Activated CD4-positive, alpha-beta T cell treated with anti-CD3 and anti-CD28 coated beads for 36 hours (primary cell): ENCODE measurements around the gene CYB5D1. TPM values are rescaled to one million over a fixed set of nuclear protein-coding genes. Genes with fewer than 3 reads are reported as not detected.
"Not testable (repeated sequence)": the region's sequence is repeated elsewhere in the genome, so short reads cannot be mapped to it uniquely, and the experiment has no call there.

Source experiments
- ATAC-seq: fragments of 200-7000 bp; cut with Tn5 transposase; one replicate; pipeline ENCODE4 v1.10.0; 2021; ENCODE audit warnings: mild to moderate bottlenecking, moderate library complexity
- CTCF ChIA-PET: fragments of 350-600 bp; sonication (Branson Sonifier 250); formaldehyde crosslinking; loops from one replicate; lab custom pipeline; 2021; ENCODE audit warnings: antibody characterized with exemption; lab: Charles Lee
- POLR2A ChIA-PET: fragments of 350-600 bp; sonication (Branson Sonifier 250); formaldehyde crosslinking; loops from one replicate; lab custom pipeline; 2021; ENCODE audit warnings: antibody characterized with exemption, inconsistent platforms; lab: Charles Lee
- DNase-seq: peaks from one replicate; pipeline ENCODE4 v3.0.0-alpha.2; 2020
- H3K27ac Mint-ChIP-seq: one replicate; pipeline ENCODE4 v1.8.0; 2021; ENCODE audit warnings: mixed read lengths
- H3K27me3 Mint-ChIP-seq: one replicate; pipeline ENCODE4 v1.8.0; 2021; ENCODE audit warnings: mixed read lengths
- H3K36me3 Mint-ChIP-seq: one replicate; pipeline ENCODE4 v1.8.0; 2021; ENCODE audit warnings: low read depth, mixed read lengths
- H3K4me1 Mint-ChIP-seq: one replicate; pipeline ENCODE4 v1.8.0; 2021; ENCODE audit warnings: mixed read lengths
- H3K4me3 Mint-ChIP-seq: one replicate; pipeline ENCODE4 v1.8.0; 2021; ENCODE audit warnings: mild to moderate bottlenecking, moderate library complexity, mixed read lengths
- H3K9me3 Mint-ChIP-seq: one replicate; pipeline ENCODE4 v1.8.0; 2021; ENCODE audit warnings: low read depth, mixed read lengths
- intact Hi-C, 2 experiments: fragments of 100-400 bp; cut with DNase I in 1 of 2; cut with micrococcal nuclease in 1 of 2; formaldehyde crosslinking; loops; one replicate each; pipeline versions ENCODE4 v1.14.2 to v1.15.1; 2022 to 2024; cut with DNase I, micrococcal nuclease
- total RNA-seq, 2 experiments: library from RNA; stranded (reverse); gene quantifications; one replicate each; pipeline ENCODE4 v1.2.3, GENCODE V29; 2021

Gene CYB5D1, protein sequence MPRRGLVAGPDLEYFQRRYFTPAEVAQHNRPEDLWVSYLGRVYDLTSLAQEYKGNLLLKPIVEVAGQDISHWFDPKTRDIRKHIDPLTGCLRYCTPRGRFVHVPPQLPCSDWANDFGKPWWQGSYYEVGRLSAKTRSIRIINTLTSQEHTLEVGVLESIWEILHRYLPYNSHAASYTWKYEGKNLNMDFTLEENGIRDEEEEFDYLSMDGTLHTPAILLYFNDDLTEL
- total RNA-seq, result 10 to 100 TPM; 12.5 to 12.6 TPM

GRCh38 chr17:7857713-7858521, at the start of gene CYB5D1:
CYB5D1 (plus strand) TSS chr17:7858003; CDS start chr17:7858135, 132 bp downstream.
- H3K4me3 Mint-ChIP-seq, result no peak within 1 kb of the TSS
- intact Hi-C loops, result loop anchor here (1.0 to 5.0 kb wide), 12 partner anchors 14 to 298 kb away; partner anchors contain the start of genes WRAP53 (in 2 of the 2), CNTROB (in 1 of the 2), MPDU1 (in 1 of the 2) and TP53 (in 1 of the 2)
- no peak within 1 kb of the TSS for H3K27ac Mint-ChIP-seq
- H3K36me3 Mint-ChIP-seq, result peaks cover 31% of the 10 kb centered on the region
- H3K4me1 Mint-ChIP-seq, result peaks cover 16% of the 10 kb centered on the region
- peak; percentile 49 for ATAC-seq
- H3K9me3 Mint-ChIP-seq, result no peaks in the 10 kb centered on the region
- no peaks in the 10 kb centered on the region for H3K27me3 Mint-ChIP-seq
- POLR2A ChIA-PET, result interaction anchor here (0.6 to 1.5 kb wide), 13 partner anchors 11 to 370 kb away, joined by 3 to 8 read pairs (median 3); partner anchors contain the start of genes CNTROB, KDM6B, TP53 and TRAPPC1
- CTCF ChIA-PET, result interaction anchor here (0.7 to 5.2 kb wide), 17 partner anchors 12 to 453 kb away, joined by 3 to 32 read pairs (median 4); partner anchors contain the start of genes KDM6B, RNF227, TMEM256 and WRAP53
- peak; percentile 91 for DNase-seq

GRCh38 chr17:7809086-7809790, 48.6 kb upstream of the CYB5D1 start:
- H3K9me3 Mint-ChIP-seq, result no peaks in the 10 kb centered on the region
- ATAC-seq (no peak), DNase-seq (no peak)
- H3K27ac Mint-ChIP-seq, result no peak overlapping the region
- intact Hi-C loops, result no loop called here
- no peak overlapping the region for H3K4me3 Mint-ChIP-seq
- H3K4me1 Mint-ChIP-seq, result no peaks in the 10 kb centered on the region
- CTCF ChIA-PET, result no interaction called here
- POLR2A ChIA-PET, result no interaction called here
- H3K36me3 Mint-ChIP-seq, result no peaks in the 10 kb centered on the region
- peaks cover 3% of the 10 kb centered on the region for H3K27me3 Mint-ChIP-seq

- DNase-seq, H3K9me3 Mint-ChIP-seq, ATAC-seq, POLR2A ChIA-PET, H3K27me3 Mint-ChIP-seq, H3K27ac Mint-ChIP-seq, H3K36me3 Mint-ChIP-seq, H3K4me1 Mint-ChIP-seq, H3K4me3 Mint-ChIP-seq: not testable (repeated sequence)
- intact Hi-C loops, result loop anchor here in 1 of 2 experiments (5.0 kb wide), 1 partner anchor 63 kb away; no protein-coding TSS in a partner anchor
- CTCF ChIA-PET, result interaction anchor here (0.6 kb wide), 1 partner anchor 122 kb away, joined by 3 read pairs; no protein-coding TSS in a partner anchor
Observed at GRCh38 chr17:7809791-7810343, 47.9 kb upstream of the CYB5D1 start.

DNA sequence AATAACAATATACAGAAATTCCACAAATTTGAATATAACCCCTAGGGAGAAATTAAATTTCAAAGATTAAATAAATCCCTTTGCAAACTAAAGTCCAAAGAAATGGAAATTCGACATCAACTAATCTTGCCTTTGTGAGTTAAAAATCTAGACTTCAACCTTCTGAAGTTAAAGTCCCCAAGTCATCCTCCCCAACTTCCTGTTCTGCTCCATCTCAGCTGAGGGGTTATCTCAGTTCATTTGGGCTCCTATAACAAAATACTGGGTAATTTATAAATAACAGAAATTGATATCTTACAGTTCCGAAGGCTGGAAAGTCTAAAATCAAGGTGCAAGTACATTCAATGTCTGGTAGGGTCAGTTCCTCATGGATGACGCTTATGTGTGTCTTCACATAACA, 46.6 kb upstream of the CYB5D1 start:
- Mint-ChIP-seq H3K9me3 (no peaks in the 10 kb centered on the region), H3K36me3 (no peaks in the 10 kb centered on the region), H3K27me3 (peaks cover 3% of the 10 kb centered on the region), H3K4me3 (no peak overlapping the region), H3K4me1 (no peaks in the 10 kb centered on the region), H3K27ac (no peak overlapping the region)
- DNase-seq (no peak), ATAC-seq (no peak)
- ChIA-PET POLR2A (no interaction called here), CTCF (interaction anchor here (0.6 kb wide), 1 partner anchor 19 kb away, joined by 3 read pairs; no protein-coding TSS in a partner anchor)
- intact Hi-C loops, result loop anchor here in 1 of 2 experiments (5.0 kb wide), 1 partner anchor 64 kb away; no protein-coding TSS in a partner anchor

DNA sequence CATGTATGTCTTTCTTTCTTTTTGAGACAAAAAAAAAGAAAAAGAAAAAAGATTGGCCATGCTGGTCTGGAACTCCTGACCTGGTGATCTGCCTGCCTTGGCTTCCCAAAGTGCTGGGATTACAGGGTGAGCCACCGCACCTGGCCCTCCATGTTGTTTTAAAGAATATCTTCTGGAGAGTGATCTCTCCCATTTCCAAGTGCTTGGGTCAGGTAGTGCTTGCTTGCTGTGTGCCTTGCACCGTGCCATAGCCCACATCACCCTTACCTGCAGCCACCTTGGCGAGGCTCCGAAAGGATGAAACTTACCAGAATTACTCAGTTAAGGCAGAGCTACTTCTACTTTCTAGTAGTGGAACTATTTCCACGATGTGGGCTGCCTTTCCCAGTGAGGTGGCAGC, 42.8 kb upstream of the CYB5D1 start:
- H3K4me3 Mint-ChIP-seq, result no peak overlapping the region
- H3K4me1 Mint-ChIP-seq, result no peaks in the 10 kb centered on the region
- H3K27ac Mint-ChIP-seq, result no peak overlapping the region
- ChIA-PET POLR2A (no interaction called here), CTCF (interaction anchor here (1.4 kb wide), 1 partner anchor 242 kb away, joined by 4 read pairs; no protein-coding TSS in a partner anchor)
- H3K27me3 Mint-ChIP-seq, result no peaks in the 10 kb centered on the region
- ATAC-seq, result no peak
- no peaks in the 10 kb centered on the region for H3K9me3 Mint-ChIP-seq
- intact Hi-C loops, result loop anchor here in 1 of 2 experiments (5.0 kb wide), 1 partner anchor 68 kb away; no protein-coding TSS in a partner anchor
- no peaks in the 10 kb centered on the region for H3K36me3 Mint-ChIP-seq
- DNase-seq, result no peak

- H3K27ac Mint-ChIP-seq, result no peak overlapping the region
- no peak overlapping the region for H3K4me3 Mint-ChIP-seq
- no peaks in the 10 kb centered on the region for H3K4me1 Mint-ChIP-seq
- H3K9me3 Mint-ChIP-seq, result no peaks in the 10 kb centered on the region
- intact Hi-C loops, result no loop called here
- DNase-seq, result no peak
- H3K36me3 Mint-ChIP-seq, result no peaks in the 10 kb centered on the region
- ChIA-PET POLR2A (interaction anchor here (0.6 kb wide), 2 partner anchors 78 to 80 kb away, joined by 3 read pairs; no protein-coding TSS in a partner anchor), CTCF (interaction anchor here (0.7 to 2.1 kb wide), 5 partner anchors 15 to 224 kb away, joined by 3 to 12 read pairs (median 5); no protein-coding TSS in a partner anchor)
- ATAC-seq, result no peak
- no peaks in the 10 kb centered on the region for H3K27me3 Mint-ChIP-seq
Observed at GRCh38 chr17:7816926-7817642, 40.7 kb upstream of the CYB5D1 start.

GRCh38 chr17:7817643-7817964, 40.2 kb upstream of the CYB5D1 start:
- ATAC-seq (no peak), DNase-seq (no peak)
- Mint-ChIP-seq H3K36me3 (no peaks in the 10 kb centered on the region), H3K9me3 (no peaks in the 10 kb centered on the region), H3K27ac (no peak overlapping the region), H3K27me3 (no peaks in the 10 kb centered on the region), H3K4me3 (no peak overlapping the region), H3K4me1 (no peaks in the 10 kb centered on the region)
- ChIA-PET CTCF (interaction anchor here (1.4 to 2.1 kb wide), 2 partner anchors 73 to 172 kb away, joined by 6 to 12 read pairs; no protein-coding TSS in a partner anchor), POLR2A (no interaction called here)
- intact Hi-C loops, result no loop called here

DNA sequence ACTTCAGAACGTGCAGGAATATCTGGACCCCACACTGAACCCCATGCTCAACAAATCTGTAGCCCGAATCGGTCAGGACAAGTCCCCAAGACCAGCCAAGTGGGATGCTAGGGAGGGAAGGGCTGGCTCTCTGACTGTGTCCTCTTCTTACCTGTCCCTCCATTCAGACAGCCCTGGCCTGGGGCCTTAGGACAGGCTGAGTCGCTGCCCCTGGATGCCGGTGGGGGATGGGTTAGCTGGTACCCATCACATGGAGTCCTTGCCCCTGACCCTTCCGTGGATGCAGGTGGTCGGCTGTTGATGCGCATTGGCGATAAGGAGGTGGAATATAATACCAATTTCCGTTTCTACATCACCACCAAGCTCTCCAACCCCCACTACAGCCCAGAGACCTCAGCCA, 39.8 kb upstream of the CYB5D1 start:
- no peak overlapping the region for H3K27ac Mint-ChIP-seq
- DNase-seq, result no peak
- ATAC-seq, result no peak
- ChIA-PET CTCF (no interaction called here), POLR2A (interaction anchor here (0.6 kb wide), 1 partner anchor 157 kb away, joined by 3 read pairs; no protein-coding TSS in a partner anchor)
- intact Hi-C loops, result no loop called here
- H3K4me3 Mint-ChIP-seq, result no peak overlapping the region
- H3K9me3 Mint-ChIP-seq, result no peaks in the 10 kb centered on the region
- H3K27me3 Mint-ChIP-seq, result no peaks in the 10 kb centered on the region
- no peaks in the 10 kb centered on the region for H3K36me3 Mint-ChIP-seq
- H3K4me1 Mint-ChIP-seq, result no peaks in the 10 kb centered on the region

DNA sequence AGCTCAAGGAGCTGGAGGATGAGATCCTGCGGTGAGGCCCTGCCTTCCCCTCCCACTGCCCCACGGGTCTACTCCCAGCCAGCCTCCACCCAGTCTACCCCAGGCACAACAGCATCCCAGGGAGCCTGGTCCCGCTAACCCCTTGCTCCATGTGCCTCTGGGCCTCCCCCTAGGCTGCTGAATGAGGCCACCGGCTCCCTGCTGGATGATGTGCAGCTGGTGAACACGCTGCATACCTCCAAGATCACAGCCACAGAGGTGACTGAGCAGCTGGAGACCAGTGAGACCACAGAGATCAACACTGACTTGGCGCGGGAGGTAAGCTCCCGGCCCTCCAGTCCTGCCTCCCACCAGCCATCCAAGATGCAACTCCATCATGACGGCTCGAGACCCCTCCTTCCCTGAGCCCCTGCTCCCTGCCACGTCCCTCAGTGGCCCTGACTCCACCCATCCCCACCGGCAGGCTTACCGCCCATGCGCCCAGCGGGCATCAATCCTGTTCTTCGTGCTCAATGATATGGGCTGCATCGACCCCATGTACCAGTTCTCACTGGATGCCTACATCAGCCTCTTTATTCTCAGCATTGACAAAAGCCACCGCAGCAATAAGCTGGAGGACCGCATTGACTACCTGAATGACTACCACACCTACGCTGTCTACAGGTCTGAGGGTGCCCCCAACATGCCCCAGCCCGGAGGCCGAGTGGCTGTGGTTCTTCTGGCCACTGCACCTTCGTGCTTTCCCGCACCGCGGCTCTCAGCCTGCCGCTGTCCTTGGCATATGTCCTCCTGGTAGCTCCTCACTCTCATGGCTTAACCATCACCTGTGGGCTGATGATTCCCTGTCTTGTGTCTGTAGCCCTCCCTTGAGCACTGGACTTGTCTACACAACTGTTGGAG, 38.8 kb upstream of the CYB5D1 start:
- ChIA-PET POLR2A (interaction anchor here (0.6 kb wide), 1 partner anchor 158 kb away, joined by 3 read pairs; no protein-coding TSS in a partner anchor), CTCF (interaction anchor here (0.5 to 1.0 kb wide), 7 partner anchors 13 to 244 kb away, joined by 3 to 4 read pairs (median 3); no protein-coding TSS in a partner anchor)
- intact Hi-C loops, result no loop called here
- H3K27ac Mint-ChIP-seq, result no peak overlapping the region
- DNase-seq, result no peak
- no peaks in the 10 kb centered on the region for H3K27me3 Mint-ChIP-seq
- no peak overlapping the region for H3K4me3 Mint-ChIP-seq
- no peaks in the 10 kb centered on the region for H3K9me3 Mint-ChIP-seq
- no peak for ATAC-seq
- H3K36me3 Mint-ChIP-seq, result no peaks in the 10 kb centered on the region
- H3K4me1 Mint-ChIP-seq, result no peaks in the 10 kb centered on the region
